T-helper 1 cell treated with Interleukin-12 subunit alpha and Interleukin-12 subunit beta and Interleukin-4 antibody, amounts not matched to agents 30 ng/mL and 1 ng/mL, for 36 hours (primary cell): ENCODE measurements around the gene MARCHF3. TPM values are rescaled to one million over a fixed set of nuclear protein-coding genes. Genes with fewer than 3 reads are reported as not detected.
"Not testable (repeated sequence)": the region's sequence is repeated elsewhere in the genome, so short reads cannot be mapped to it uniquely, and the experiment has no call there.

Source experiments
- intact Hi-C: fragments of 100-400 bp; cut with micrococcal nuclease; formaldehyde crosslinking; loops from one replicate; pipeline ENCODE4 v1.15.1; 2024
- total RNA-seq: library from RNA; stranded (reverse); gene quantifications from 2 replicates; pipeline ENCODE4 v1.2.3, GENCODE V29; 2022

The MARCHF3 gene, protein sequence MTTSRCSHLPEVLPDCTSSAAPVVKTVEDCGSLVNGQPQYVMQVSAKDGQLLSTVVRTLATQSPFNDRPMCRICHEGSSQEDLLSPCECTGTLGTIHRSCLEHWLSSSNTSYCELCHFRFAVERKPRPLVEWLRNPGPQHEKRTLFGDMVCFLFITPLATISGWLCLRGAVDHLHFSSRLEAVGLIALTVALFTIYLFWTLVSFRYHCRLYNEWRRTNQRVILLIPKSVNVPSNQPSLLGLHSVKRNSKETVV
- total RNA-seq = 5.6 and 6.5 TPM in 2 replicates

DNA sequence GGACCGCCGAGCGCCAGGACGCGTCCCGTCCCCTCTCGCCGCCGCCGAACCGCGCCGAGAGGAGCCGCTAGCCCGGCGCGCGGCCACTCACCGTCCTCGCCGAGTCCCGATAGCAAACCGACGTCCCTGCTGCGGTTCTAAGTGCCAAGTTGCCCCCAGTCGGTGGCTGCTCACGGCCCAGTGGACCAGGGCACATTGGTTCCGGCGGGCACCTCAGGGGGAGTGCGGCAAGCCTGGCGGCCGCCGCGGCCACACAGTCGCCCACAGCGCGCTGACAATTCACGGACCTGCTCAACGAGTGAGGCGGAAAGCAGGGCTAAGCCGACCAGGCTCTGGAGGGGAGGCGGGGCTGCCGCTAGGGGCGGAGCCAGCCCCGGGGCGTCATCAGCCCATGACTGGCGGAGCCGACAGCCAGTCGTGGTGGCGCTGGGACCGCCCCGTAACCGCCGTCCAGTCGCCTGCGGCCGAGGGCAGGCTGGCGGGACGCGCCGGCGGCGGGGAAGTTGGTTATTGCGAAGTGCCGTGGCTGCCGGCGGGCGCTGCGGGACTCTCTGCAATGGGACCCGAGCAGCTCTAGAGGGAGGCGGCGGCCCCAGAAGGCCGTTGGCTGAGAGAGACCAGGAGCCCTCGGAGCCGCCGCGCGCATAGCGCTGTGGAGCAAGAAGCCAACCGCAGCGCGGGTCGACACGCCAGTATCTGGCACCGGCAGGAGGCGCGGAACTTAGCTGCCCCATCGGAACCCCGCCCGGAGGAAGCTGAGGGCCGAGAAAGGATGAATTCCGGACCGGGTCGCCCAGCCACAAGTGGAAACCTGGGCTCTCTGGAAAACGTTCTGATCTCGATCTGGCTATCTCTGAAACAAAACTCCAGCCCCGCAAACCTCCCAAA is at the start of gene MARCHF3:
MARCHF3 (minus strand) TSS at position 300 of the 888 bp plus-strand sequence. CDS start 112,387 bp downstream, outside the sequence.
- intact Hi-C loops = loop anchor here (1.0 to 5.0 kb wide), 17 partner anchors 30 to 1053 kb away; partner anchors contain the start of genes C5orf63, GRAMD2B, PRRC1 and SLC12A2

DNA sequence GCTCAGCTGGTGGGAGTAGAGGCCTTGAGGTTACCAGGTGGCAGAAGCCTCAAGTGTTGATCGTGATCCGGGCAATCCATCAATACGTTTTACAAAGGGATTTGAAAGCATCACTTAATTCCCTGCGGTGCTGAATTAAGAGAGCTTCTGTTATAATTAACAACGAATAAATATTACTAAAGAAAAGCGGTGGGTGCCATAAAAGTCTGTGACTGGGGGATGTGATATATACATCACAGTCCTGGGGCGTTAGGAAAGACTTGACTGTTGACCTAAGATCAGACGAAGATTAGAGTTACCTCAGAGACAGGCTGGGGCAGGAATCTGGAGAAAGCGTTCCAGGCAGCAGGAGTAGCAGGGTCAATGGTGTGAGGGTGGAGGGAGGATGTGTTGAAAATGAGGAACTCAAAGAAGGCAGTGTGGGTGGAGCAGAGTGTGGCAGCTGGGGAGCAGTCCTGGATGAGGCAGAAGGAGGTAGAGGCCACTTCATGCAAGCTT is 49.7 kb upstream of the MARCHF3 start:
- intact Hi-C loops = no loop called here

DNA sequence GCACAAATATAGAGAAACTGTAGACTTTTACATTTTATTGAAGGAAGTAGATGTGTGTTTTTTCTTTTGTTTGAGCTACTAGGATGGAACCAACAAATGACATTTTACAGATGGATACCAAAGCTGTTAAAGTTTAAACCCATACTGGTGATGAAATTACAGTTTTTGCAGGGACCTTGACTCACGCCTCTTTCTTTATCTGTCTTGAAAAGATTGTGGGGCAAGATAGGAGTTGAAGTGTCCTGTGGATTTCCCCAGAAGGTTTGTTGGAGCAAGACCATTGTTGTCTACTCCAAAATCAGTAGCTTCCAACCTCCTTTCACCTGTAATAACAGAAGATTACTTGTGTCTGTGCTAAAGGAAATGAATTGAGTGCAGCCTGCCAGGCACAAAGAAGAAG is 47.0 kb upstream of the MARCHF3 start:
- intact Hi-C loops = no loop called here

DNA sequence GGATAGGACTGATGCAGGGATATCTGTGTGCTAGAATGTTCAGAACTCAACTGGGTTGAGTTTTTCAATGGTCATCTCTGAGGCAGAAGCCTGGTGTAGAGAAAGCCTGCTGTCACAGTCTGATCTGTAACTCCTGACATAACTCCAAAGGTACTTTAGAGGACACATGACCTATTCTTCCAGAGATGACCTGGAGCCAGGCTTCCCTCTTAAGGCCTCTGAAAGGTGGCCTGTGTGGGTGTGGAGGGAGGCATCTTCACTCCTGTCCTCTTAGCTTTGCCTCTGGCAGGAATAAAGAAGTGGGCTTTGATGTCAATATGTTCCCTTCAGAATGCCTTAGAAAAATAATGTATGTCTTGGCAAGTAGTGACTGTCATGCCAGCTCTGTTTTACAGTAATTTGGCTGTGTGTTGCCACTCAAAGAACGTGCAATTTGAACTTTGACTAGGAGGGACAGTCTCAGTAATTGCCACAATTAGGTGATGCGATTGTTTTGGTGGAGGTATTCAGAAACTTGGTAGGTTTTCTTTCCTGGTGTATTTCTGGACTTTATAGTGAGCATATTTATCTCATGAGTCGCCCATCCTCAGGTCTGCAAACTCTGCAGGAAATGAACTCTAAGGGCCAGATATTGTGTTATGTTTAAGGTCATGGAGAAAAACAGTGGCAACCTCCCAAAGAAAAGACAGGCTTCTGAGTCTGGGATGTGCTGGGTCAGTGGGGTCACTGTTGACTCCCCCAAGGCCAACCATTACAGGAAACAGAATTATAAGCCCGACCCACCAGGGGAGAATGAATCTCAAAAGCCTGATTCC is 46.2 kb upstream of the MARCHF3 start:
- intact Hi-C loops = no loop called here

DNA sequence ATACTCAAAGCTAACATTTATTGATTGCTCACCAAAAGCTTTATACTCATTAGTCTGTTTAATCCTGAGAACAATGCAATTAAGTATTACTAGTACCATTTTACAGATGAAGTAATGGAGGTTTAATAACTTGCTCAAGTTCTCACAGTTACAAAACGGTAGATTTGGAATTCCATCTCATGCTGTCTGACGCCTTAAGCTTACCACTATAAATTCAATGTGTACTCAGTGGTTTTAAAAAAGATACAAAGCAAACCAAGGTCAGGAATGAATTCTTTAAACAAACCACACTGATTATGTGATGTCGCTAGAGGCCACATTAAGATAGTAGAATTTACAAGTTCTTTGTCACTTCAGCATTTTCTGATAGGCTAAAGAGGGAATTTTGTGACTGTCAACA is 44.1 kb upstream of the MARCHF3 start:
- intact Hi-C loops = loop anchor here (5.0 kb wide), 1 partner anchor 238 kb away; no protein-coding TSS in a partner anchor

DNA sequence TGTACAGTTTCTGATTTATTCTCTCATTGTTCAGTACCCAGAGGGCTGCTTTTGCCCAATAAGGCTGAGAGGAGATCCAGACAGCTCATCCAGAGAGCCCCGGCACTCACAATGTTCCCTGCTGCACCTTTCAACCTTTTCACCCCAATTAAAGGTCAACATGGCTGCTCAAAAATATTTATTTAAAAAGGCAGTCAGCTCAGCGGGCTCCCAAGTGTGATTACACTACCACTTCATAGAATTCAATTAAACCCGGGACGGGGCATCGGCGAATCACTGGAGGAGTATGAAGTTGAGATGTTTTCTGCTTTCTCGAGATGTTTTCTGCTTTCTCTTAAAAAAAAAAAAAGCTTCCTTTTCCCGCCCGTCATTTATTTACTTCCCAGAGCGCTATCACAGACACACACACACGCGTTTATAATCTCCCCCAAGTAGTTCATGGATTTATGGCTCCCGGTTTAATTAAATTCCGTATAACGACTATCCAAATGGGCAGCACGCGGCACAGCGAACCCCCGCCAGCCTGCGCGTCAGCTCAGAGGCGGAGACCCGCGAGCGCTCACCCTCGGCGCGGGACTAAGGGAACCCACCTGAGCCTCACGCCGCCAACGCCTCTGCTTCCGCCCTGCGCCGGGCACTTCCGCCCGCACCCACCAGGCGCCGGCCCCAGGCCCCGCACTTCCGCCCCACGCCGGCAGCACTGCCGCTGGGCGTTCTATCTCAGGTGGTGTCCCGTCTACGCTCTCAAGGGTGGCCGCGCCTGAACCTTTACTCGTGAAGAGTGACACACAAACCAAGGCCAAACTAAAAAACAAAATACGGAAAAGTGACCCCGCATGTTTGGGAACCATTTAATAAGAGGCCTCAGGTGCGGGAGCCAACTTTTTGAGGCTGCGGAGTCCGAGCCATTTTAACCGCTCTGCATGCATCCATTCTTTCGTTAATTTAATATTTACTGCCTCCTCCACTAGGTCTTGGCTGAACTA is 42.8 kb upstream of the MARCHF3 start, which contains the start of gene C5orf63:
C5orf63 (minus strand) TSS at position 642 of the 986 bp plus-strand sequence. CDS start 14,507 bp downstream, outside the sequence.
- intact Hi-C loops = loop anchor here (1.0 to 5.0 kb wide), 9 partner anchors 43 to 445 kb away; partner anchors contain the start of gene MARCHF3

DNA sequence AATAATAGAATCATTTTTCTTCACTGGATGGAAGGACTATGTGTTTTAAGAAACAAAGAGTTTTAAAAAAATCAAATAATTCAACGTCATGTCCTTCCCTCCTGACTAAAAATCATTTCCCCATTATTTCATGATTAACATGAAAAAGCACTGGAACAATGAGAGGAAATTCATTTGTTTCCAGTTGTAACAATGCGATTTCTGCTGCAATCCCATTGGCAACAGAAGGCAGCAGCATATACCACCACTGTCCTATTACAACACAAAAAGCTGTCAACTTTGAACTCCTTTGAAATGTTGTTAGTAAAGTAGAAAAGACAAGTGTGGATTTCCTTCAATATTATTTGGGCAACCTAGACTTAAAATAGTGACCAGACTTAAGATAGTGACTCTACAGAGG is 39.9 kb upstream of the MARCHF3 start:
- intact Hi-C loops = loop anchor here (5.0 kb wide), 1 partner anchor 242 kb away; no protein-coding TSS in a partner anchor

DNA sequence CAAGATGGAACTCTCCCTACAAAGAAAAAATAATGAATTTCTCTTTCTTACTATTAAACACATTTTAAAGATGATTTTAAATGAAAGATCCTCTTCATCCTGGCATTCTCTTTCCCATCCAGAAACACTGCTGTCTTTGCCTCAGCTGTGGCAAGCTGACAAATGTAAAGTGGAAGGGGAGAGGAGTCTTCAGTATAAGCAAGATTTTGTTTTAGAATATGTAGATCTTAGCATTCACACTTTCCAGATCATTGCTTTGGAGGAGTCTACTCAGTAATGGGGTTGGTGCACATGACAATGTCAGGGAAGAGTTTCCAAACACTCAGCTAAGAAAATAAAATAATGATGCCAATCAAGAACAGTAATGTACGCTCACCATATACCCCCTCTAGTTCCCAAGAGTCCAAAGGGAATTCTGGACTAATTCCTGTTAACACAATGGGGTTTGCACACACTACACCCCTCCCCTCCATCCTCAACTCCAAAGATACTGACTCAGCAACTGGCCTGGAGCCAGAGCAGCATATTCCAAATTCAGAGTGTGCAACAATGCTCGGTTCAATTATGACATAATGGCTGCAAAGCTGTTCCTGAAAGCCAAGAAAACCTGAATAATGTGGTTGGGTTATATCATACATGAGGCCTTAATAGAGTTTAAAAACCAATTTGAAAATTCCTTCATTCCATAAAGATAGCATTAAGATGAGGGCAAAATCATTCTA is 38.3 kb upstream of the MARCHF3 start:
- intact Hi-C loops = no loop called here

DNA sequence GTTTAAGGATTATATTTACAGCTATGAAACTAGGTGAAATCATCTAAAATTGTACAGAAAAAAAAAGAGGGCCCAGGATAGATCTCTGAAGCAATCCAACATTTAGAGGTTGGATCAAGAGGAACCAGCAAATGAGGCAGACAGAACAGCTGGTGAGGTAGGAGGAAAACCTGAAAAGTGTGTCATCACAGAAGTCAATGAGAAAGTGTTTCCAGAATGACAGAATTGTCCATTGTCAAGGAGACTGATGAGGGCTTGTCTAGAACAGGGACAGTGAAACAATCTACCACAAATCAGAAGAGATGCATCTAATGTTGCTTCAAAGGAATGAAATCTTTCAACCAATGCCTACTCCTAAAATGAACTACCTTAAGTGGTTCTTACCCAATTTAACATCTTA is 36.4 kb upstream of the MARCHF3 start:
- intact Hi-C loops = no loop called here

DNA sequence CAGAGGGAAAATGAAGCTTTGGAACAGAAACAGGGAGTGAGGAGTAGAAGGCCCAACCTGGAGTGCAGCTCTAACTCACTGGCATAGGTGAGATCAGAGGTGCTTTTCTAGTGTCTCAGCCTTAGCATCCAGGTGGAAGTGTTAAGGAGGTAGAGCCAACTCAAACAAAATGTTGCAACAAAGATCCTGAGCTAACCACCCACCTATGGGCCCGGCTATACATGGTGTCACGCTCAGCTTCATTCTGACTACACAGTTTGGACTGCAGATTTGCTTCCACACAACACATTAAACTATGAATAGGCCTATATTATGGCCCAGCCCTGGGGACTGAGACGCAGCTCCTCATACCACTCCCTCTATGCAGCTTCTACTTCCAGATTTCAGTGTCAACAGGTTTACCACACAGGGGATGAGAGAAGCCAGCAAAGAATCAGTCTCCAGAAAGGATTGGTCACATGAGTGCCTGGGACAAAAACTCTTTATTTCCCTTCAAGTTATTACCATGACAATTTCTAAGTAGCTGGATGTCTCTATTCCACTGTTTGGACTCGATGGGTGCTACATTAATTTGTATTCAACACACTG is 34.0 kb upstream of the MARCHF3 start:
- intact Hi-C loops = no loop called here

DNA sequence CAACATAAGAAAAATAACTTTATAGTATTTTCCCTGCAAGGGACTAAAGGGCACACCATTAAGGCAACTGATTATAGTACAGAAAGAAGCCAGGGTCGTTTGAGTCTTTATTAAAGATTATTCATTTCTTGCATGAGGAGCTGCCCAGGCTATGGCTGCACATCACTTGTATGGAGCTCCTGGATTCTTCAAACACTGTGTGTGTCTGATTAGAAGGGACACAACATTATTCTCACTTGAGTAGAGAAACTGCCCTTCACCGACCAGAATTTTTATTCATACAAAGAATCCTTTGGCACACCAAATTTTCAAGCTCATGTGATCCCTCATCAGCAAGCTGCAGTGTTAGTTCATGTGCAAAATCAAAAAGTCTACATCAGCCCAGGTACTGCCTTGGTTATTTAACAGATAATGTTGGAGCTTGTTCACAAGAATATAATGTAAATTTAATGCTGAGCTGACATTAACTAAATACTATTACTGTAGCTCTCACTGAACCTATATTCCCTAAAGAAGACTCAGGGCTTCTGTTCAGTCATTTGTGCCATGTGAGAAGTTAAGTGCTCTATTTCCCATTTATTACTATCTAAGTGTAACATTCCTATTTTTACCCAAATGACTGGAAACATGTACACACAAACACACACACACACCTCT is 33.0 kb upstream of the MARCHF3 start:
- intact Hi-C loops = no loop called here

DNA sequence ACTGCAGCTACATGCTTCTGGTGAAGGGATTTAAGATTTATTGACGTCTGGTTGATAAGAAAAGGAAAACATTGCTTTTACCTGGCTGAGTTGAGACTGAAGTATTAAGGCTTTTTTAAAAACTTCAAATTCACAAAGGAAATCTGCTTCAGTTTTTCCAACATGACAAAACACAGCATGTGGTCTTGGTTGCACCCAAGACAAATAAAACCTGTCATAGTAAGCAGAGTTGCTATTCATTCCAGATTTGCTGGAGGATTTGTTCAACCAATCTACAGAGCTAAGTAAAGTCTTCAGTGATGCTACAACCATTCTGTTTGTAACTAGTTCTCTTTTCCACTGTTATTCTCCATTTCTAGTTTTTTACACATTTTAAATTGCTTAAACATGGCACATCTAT is 31.6 kb upstream of the MARCHF3 start:
- intact Hi-C loops = loop anchor here (2.0 kb wide), 1 partner anchor 31 kb away; the partner anchor contains the start of gene MARCHF3

DNA sequence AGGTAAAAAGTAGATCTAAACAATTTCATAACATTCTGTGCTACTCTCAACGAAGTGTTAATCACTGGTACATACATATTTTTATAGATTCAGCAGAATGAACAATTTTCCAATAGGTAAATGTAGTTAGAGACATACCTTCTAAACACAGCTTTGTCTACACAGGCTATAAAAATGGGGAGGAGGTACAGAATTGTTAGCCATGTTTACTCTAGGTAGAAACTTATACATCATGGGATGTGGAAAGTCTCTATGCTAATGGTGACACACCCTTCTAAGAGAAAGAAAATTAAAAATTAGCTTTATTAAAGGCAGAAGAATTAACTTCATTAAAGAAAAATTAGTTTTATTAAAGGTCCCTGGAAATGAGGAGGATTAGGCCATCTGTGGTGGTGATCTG is 31.2 kb upstream of the MARCHF3 start:
- intact Hi-C loops = loop anchor here (2.0 kb wide), 1 partner anchor 31 kb away; the partner anchor contains the start of gene MARCHF3

DNA sequence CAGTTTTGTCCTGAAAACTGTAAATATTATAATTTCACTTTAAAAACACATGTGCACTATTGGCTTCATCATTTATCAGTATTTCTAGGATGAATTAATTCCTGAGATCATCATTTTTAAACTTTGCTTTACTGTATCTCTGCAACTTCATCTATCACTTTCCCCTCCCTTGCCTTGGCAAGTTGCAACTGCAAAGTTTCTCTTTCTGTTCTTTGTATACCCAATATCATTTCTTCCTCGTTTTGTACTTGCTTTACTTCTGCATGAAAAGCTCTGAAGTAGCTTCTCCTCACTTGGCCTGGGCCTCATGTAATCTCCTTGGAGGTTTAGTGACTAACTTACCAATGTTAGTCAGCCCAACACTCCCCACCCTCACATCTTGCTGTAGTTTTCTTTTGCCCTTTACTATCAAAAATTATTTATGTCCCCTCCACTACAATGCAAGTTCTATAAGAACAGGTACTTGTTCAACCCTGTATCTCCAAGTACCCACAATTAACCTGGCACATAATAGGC is 30.2 kb upstream of the MARCHF3 start:
- intact Hi-C loops = loop anchor here (2.0 kb wide), 1 partner anchor 30 kb away; the partner anchor contains the start of gene MARCHF3

DNA sequence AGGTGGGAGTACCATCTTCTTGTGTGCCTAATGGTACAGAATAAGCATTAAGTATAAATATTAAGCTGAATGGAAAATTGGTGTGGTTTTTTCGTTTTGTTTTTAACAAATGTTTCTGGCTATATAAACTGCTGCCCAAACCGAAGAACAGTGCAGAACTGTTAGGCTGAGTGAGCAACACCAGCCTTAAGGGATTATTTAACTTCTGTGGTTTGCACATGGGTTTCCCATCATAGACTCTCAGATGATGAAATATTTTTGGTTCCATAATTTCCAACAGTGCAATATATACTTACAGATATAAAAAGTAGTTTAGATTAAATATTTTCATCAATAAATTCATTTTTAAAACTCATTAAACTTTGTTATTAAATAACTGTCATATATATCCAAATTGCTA is 26.5 kb upstream of the MARCHF3 start:
- intact Hi-C loops = no loop called here

DNA sequence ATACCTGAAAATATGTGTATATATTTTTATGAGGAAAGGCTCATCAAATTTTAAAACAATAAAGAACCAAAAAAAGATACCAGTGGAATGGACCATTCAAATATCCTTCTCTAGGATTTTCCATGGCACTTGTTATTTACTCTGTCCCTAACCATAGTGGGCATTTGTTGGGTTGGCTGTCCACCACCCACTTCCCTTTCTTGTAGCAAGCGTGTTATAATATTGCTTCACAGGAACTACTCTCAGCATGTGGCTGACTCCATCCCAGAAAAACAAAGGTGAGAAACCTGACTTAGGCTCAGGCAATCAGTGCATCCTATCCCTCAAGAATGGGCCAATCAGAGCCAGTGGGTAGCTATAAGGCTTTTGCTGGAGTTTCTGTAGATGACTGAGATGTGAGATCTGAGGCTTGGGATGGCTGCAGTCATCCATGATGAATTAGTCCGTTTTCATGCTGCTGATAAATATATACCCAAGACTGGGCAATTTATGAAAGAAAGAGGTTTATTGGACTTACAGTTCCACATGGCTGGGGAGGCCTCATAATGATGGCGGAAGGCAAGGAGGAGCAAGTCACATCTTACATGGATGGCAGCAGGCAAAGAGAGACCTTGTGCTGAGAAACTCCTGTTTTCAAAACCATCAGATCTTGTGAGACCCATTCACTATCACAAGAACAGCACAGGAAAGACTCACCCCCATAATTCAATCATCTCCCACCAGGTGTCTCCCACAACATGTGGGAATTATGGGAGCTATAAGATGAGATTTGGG is 25.7 kb upstream of the MARCHF3 start:
- intact Hi-C loops = no loop called here

DNA sequence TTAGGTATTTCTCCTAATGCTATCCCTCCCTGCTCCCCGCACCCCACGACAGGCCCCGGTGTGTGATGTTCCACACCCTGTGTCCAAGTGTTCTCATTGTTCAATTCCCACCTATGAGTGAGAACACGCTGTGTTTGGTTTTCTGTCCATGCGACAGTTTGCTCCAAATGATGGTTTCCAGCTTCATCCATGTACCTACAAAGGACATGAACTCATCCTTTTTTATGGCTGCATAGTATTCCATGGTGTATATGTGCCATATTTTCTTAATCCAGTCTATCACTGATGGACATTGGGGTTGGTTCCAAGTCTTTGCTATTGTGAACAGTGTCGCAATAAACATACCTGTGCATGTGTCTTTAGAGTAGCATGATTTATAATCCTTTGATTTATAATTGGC is 23.2 kb upstream of the MARCHF3 start:
- intact Hi-C loops = not testable (repeated sequence)
